ENCODE results near the gene PCDH7.

The PCDH7 gene

GRCh38 chr4:30726090-30726675 lies 6.0 kb downstream of the PCDH7 start:
- H3K4me3 ChIP-seq (ENCODE audit: low read length) = peak overlapping the region; percentile 92
- no peak for TF ChIP-seq CTCF (conservative IDR thresholded peaks at IDR 0.05; ENCODE audit: low read depth, low read length)
- no peak for DNase-seq (ENCODE audit: low read depth)

GRCh38 chr4:30727409-30727808 lies 7.2 kb downstream of the PCDH7 start:
- DNase-seq (ENCODE audit: low read depth) = no peak
- peak overlapping the region; percentile 92 for H3K4me3 ChIP-seq (ENCODE audit: low read length)
- TF ChIP-seq CTCF (conservative IDR thresholded peaks at IDR 0.05; ENCODE audit: low read depth, low read length) = no peak

- no peak for TF ChIP-seq CTCF (conservative IDR thresholded peaks at IDR 0.05; ENCODE audit: low read depth, low read length)
- peak overlapping the region; percentile 2 for H3K4me3 ChIP-seq (ENCODE audit: low read length)
- no peak for DNase-seq (ENCODE audit: low read depth)
These were observed 8.1 kb downstream of the PCDH7 start for GRCh38 chr4:30728311-30728710.

- no peak for TF ChIP-seq CTCF (conservative IDR thresholded peaks at IDR 0.05; ENCODE audit: low read depth, low read length)
- no peak for DNase-seq (ENCODE audit: low read depth)
- H3K4me3 ChIP-seq (ENCODE audit: low read length) = no peak overlapping the region
These were observed 23.7 kb downstream of the PCDH7 start for GRCh38 chr4:30743897-30744296.

- TF ChIP-seq CTCF (conservative IDR thresholded peaks at IDR 0.05; ENCODE audit: low read depth, low read length) = no peak
- no peak overlapping the region for H3K4me3 ChIP-seq (ENCODE audit: low read length)
- DNase-seq (ENCODE audit: low read depth) = no peak
These were observed 24.2 kb downstream of the PCDH7 start for GRCh38 chr4:30744386-30744785.

- no peak for DNase-seq (ENCODE audit: low read depth)
- no peak for TF ChIP-seq CTCF (conservative IDR thresholded peaks at IDR 0.05; ENCODE audit: low read depth, low read length)
- no peak overlapping the region for H3K4me3 ChIP-seq (ENCODE audit: low read length)
These were observed 24.9 kb downstream of the PCDH7 start for GRCh38 chr4:30744957-30745640.

GRCh38 chr4:30746735-30747134 lies 26.6 kb downstream of the PCDH7 start:
- no peak for TF ChIP-seq CTCF (conservative IDR thresholded peaks at IDR 0.05; ENCODE audit: low read depth, low read length)
- H3K4me3 ChIP-seq (ENCODE audit: low read length) = no peak overlapping the region
- DNase-seq (ENCODE audit: low read depth) = no peak

All from retinal pigment epithelial cell (primary cell).